ENCODE measurements around the gene SLC47A1.

SLC47A1 gene

DNA sequence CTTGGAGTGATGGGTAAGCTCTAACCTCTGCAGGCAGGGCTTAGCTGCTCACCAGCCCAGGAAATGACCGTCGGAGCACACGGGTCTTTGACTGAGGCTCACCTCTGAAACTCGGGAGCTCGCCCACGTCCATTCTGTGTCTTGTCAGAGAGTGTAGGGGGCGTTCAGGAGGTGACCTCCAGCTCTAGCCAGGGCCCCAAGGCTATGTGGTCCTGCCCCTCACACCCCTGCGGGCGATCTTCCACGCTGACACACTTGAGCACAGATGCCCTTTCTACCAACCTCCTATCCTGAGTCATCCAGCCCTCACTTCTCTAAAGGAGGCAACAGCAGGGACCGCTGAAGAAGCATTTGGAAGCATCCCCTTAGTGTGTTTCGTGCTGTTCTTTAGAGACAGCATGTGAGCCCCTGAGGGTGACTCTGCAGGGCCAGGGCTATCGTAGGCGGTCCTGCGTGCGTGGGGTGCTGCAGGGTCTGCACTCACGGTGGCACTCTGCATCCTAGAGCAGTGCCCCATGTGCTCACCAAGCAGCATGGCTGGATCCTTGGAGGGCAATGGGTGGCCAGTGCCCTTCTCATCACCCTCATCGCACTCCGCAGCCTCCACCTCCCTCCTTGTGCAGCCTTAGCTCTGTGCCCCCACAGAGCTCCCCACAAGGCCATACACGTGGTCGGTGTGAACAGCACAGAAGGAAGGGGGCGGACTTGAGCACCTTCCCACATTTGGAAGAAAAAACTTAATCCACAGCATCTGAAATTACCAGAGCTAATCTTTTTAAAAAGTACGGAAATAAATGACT is 33.8 kb downstream of the SLC47A1 start:
- Histone ChIP-seq H3K4me3 (ENCODE audit: low read depth, low read length) (no peak overlapping the region), H3K36me3 (ENCODE audit: control insufficient read depth in 2 of 2, insufficient read depth in 1 of 2, low read length in 2 of 2) (no peaks in the 10 kb centered on the region; a peak in 1 of 3 replicates), H3K27ac (ENCODE audit: extremely low read depth, low read depth, low read length) (no peak overlapping the region), H3K4me1 (ENCODE audit: control insufficient read depth, insufficient read depth, low read length) (no peaks in the 10 kb centered on the region), H3K9me3 (ENCODE audit: control insufficient read depth, insufficient read depth, low read depth, low read length) (no peaks in the 10 kb centered on the region)
- POLR2A ChIA-PET = no interaction called here
- TF ChIP-seq ZFHX2 (tag by site-specific recombination; conservative IDR thresholded peaks at IDR 0.05) = peak; percentile 32
- TF ChIP-seq, protein P1, sequence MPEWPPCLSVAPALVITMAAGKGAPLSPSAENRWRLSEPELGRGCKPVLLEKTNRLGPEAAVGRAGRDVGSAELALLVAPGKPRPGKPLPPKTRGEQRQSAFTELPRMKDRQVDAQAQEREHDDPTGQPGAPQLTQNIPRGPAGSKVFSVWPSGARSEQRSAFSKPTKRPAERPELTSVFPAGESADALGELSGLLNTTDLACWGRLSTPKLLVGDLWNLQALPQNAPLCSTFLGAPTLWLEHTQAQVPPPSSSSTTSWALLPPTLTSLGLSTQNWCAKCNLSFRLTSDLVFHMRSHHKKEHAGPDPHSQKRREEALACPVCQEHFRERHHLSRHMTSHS (tag by site-specific recombination; IDR thresholded peaks at IDR 0.05) = no peak
- TF ChIP-seq EGR2 (tag by site-specific recombination; IDR thresholded peaks at IDR 0.05; ENCODE audit: low read depth) = 0 out of 2 replicates have a peak, but pooled peaks have one; percentile 35
- CTCF ChIA-PET = interaction anchor here (0.6 to 1.9 kb wide), 4 partner anchors 8 to 358 kb away, joined by 3 to 9 read pairs (median 4); no protein-coding TSS in a partner anchor

DNA sequence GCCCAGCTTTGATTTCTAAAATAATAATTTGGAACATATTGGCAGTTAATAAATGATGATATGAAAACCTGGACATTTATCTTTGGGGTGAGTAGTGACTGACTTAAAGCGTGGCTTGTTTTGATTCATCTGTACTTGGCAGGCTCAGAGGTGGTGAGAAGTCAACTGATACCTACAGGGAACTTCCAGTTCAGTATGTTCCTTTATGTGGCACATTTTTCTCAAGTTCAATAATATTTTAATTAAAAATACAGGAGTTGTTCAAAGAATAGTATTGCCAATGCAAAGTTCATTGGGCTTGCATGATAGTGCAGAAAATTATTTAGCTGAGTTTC is 34.3 kb downstream of the SLC47A1 start:
- no peaks in the 10 kb centered on the region for H3K9me3 ChIP-seq (ENCODE audit: control insufficient read depth, insufficient read depth, low read depth, low read length)
- ChIA-PET CTCF (interaction anchor here (0.6 to 1.9 kb wide), 4 partner anchors 9 to 358 kb away, joined by 3 to 9 read pairs (median 4); no protein-coding TSS in a partner anchor), POLR2A (no interaction called here)
- no peak overlapping the region for H3K4me3 ChIP-seq (ENCODE audit: low read depth, low read length)
- no peaks in the 10 kb centered on the region; a peak in 1 of 3 replicates for H3K36me3 ChIP-seq (ENCODE audit: control insufficient read depth in 2 of 2, insufficient read depth in 1 of 2, low read length in 2 of 2)
- H3K27ac ChIP-seq (ENCODE audit: extremely low read depth, low read depth, low read length) = no peak overlapping the region
- no peak for TF ChIP-seq ZNF501 (tag by site-specific recombination; IDR thresholded peaks at IDR 0.05)
- no peak for TF ChIP-seq ZBTB20 (tag by site-specific recombination; IDR thresholded peaks at IDR 0.05)
- no peak for TF ChIP-seq HOXC10 (CRISPR knock-in tag; IDR thresholded peaks at IDR 0.05)
- TF ChIP-seq, protein P2, sequence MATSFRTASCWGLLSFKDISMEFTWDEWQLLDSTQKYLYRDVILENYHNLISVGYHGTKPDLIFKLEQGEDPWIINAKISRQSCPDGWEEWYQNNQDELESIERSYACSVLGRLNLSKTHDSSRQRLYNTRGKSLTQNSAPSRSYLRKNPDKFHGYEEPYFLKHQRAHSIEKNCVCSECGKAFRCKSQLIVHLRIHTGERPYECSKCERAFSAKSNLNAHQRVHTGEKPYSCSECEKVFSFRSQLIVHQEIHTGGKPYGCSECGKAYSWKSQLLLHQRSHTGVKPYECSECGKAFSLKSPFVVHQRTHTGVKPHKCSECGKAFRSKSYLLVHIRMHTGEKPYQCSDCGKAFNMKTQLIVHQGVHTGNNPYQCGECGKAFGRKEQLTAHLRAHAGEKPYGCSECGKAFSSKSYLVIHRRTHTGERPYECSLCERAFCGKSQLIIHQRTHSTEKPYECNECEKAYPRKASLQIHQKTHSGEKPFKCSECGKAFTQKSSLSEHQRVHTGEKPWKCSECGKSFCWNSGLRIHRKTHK (tag by site-specific recombination; IDR thresholded peaks at IDR 0.05) = no peak
- TF ChIP-seq, protein P3, sequence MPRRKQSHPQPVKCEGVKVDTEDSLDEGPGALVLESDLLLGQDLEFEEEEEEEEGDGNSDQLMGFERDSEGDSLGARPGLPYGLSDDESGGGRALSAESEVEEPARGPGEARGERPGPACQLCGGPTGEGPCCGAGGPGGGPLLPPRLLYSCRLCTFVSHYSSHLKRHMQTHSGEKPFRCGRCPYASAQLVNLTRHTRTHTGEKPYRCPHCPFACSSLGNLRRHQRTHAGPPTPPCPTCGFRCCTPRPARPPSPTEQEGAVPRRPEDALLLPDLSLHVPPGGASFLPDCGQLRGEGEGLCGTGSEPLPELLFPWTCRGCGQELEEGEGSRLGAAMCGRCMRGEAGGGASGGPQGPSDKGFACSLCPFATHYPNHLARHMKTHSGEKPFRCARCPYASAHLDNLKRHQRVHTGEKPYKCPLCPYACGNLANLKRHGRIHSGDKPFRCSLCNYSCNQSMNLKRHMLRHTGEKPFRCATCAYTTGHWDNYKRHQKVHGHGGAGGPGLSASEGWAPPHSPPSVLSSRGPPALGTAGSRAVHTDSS (tag by site-specific recombination; IDR thresholded peaks at IDR 0.05) = no peak
- no peak for TF ChIP-seq ZNF341 (tag by site-specific recombination; IDR thresholded peaks at IDR 0.05; ENCODE audit: low read depth)
- no peak for TF ChIP-seq ZNF747 (tag by site-specific recombination; IDR thresholded peaks at IDR 0.05)
- no peak for TF ChIP-seq ZEB2 (tag by site-specific recombination; IDR thresholded peaks at IDR 0.05)
- TF ChIP-seq ZNF366 (tag by site-specific recombination; conservative IDR thresholded peaks at IDR 0.05) = no peak
- TF ChIP-seq MZF1 (tag by site-specific recombination; IDR thresholded peaks at IDR 0.05; ENCODE audit: borderline replicate concordance) = no peak
- no peak for TF ChIP-seq ZNF221 (tag by site-specific recombination; IDR thresholded peaks at IDR 0.05; ENCODE audit: borderline replicate concordance)
- no peak for TF ChIP-seq ZNF350 (tag by site-specific recombination; IDR thresholded peaks at IDR 0.05)
- no peak for TF ChIP-seq ZNF132 (tag by site-specific recombination; IDR thresholded peaks at IDR 0.05; ENCODE audit: borderline replicate concordance)
- no peak for TF ChIP-seq ZNF184 (tag by site-specific recombination; IDR thresholded peaks at IDR 0.05)
- TF ChIP-seq, protein P4, sequence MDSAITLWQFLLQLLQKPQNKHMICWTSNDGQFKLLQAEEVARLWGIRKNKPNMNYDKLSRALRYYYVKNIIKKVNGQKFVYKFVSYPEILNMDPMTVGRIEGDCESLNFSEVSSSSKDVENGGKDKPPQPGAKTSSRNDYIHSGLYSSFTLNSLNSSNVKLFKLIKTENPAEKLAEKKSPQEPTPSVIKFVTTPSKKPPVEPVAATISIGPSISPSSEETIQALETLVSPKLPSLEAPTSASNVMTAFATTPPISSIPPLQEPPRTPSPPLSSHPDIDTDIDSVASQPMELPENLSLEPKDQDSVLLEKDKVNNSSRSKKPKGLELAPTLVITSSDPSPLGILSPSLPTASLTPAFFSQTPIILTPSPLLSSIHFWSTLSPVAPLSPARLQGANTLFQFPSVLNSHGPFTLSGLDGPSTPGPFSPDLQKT (IDR thresholded peaks at IDR 0.05; ENCODE audit: borderline replicate concordance, low read depth, low read length) = no peak
- no peak for TF ChIP-seq ZNF211 (tag by site-specific recombination; IDR thresholded peaks at IDR 0.05; ENCODE audit: low read depth)
- TF ChIP-seq ZNF510 (tag by site-specific recombination; IDR thresholded peaks at IDR 0.05; ENCODE audit: insufficient replicate concordance) = no peak
- TF ChIP-seq ZSCAN16 (tag by site-specific recombination; IDR thresholded peaks at IDR 0.05) = no peak
- no peaks in the 10 kb centered on the region for H3K4me1 ChIP-seq (ENCODE audit: control insufficient read depth, insufficient read depth, low read length)

Measured in HEK293 (cell line).